GM12865 (cell line): ENCODE results near the gene RFT1.
A peak's percentile ranks its signal among the peaks of the same experiment; 100 is the strongest.

Experiments used
- DNase-seq: peaks from one replicate; pipeline ENCODE4 v3.0.0; 2010; ENCODE audit warnings: low read depth
- H3K4me3 ChIP-seq: 2 replicates; pipeline ENCODE4 v1.5.1; 2011; ENCODE audit warnings: mild to moderate bottlenecking, low read depth, low read length, control low read depth
- TF ChIP-seq, protein P1 (sequence below): IDR thresholded peaks from 2 replicates; pipeline ENCODE4 v1.5.1; 2011; ENCODE audit warnings: low read length, control low read depth, low read depth, inconsistent platforms; ENCODE audit not compliant: insufficient read depth; ENCODE audit errors: missing control alignments

Gene RFT1

DNA sequence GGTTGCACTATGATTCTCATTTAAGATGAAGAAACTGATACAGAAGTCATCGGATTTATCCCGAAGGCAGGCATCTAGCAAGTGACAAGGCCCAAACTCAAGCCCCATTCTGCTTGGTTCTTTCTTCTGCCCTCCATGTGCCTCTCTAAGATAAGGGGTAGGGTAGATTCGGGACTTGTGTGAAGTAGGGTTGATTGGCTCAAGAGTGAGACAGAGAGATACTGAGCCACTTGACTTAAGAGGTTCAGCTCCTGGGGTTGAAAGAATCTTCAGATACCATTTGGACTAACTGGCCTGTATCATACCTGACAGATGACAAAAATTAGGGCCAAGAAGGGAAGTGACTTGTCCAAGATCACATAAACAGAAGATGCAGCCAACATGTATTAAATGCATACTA, 891 bp downstream of the RFT1 start:
- DNase-seq = peak; percentile 14
- TF ChIP-seq, protein P1, sequence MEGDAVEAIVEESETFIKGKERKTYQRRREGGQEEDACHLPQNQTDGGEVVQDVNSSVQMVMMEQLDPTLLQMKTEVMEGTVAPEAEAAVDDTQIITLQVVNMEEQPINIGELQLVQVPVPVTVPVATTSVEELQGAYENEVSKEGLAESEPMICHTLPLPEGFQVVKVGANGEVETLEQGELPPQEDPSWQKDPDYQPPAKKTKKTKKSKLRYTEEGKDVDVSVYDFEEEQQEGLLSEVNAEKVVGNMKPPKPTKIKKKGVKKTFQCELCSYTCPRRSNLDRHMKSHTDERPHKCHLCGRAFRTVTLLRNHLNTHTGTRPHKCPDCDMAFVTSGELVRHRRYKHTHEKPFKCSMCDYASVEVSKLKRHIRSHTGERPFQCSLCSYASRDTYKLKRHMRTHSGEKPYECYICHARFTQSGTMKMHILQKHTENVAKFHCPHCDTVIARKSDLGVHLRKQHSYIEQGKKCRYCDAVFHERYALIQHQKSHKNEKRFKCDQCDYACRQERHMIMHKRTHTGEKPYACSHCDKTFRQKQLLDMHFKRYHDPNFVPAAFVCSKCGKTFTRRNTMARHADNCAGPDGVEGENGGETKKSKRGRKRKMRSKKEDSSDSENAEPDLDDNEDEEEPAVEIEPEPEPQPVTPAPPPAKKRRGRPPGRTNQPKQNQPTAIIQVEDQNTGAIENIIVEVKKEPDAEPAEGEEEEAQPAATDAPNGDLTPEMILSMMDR = no peak
- H3K4me3 ChIP-seq = peak overlapping the region; percentile 90

GRCh38 chr3:53126601-53127000, 3.6 kb downstream of the RFT1 start:
- peak; percentile 28 for DNase-seq
- TF ChIP-seq, protein P1 = no peak
- no peak overlapping the region for H3K4me3 ChIP-seq

- H3K4me3 ChIP-seq = no peak overlapping the region
- DNase-seq = no peak
- TF ChIP-seq, protein P1 = no peak
Measured at GRCh38 chr3:53123953-53124352, 6.3 kb downstream of the RFT1 start.

GRCh38 chr3:53123510-53123909, 6.7 kb downstream of the RFT1 start:
- no peak overlapping the region for H3K4me3 ChIP-seq
- no peak for DNase-seq
- TF ChIP-seq, protein P1 = no peak

- no peak overlapping the region for H3K4me3 ChIP-seq
- TF ChIP-seq, protein P1 = no peak
- no peak for DNase-seq
Measured at GRCh38 chr3:53122933-53123305, 7.3 kb downstream of the RFT1 start.

- no peak overlapping the region for H3K4me3 ChIP-seq
- DNase-seq = no peak
- TF ChIP-seq, protein P1 = no peak
Measured at GRCh38 chr3:53122255-53122932, 7.8 kb downstream of the RFT1 start.

GRCh38 chr3:53120336-53120735, 9.9 kb downstream of the RFT1 start:
- TF ChIP-seq, protein P1 = no peak
- H3K4me3 ChIP-seq = no peak overlapping the region
- DNase-seq = no peak
